ENCODE results near the gene INPP5A. TPM values are rescaled to one million over a fixed set of nuclear protein-coding genes. Genes with fewer than 3 reads are reported as not detected.

INPP5A gene
- total and polyA plus RNA-seq, 4 donors = 12.4 to 39.9 (median 28.2) TPM

DNA sequence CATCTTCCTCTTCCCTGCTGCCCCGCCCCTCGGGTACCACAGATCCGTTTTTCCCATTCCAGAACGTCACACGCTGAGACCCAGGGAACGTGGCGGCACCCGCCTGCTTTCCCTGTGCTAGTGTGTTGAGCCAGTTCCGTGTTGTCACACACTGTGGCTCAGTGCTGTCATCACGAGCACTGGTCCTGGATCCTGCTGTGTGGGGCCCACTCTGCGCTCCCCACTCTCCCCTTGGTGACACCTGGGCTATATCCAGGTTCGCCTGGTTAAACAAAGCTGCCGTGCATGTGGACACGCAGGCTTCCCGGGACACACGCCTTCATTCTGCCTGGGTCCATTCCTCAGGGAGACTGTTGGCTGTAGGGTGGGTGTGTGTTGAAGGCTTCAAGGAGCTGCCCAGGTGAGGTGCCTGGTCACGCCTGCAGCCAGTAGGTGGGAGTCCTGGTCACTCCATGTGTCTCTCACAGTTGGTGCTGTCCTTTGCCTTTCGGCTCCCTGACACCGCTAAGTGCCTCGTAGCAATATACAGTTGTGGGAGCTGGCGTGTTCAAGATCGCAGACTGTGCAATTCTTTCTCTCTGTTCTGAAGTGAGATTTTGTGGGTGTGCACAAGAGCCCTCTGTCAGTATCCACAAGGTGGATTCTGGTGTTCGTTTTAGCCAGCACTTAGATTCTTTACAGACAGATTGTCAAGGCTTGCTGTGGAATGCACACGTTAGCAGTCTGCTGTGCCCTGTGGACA lies 88.6 kb downstream of the INPP5A start:
- DNase-seq = peak in 1 of 3 donors; percentile 7
- Histone ChIP-seq H3K36me3 (ENCODE audit: control insufficient read depth in 4 of 4, insufficient read depth in 4 of 4, low read length in 4 of 4) (no peaks in the 10 kb centered on the region), H3K4me3 (no peak overlapping the region), H3K4me1 (ENCODE audit: control insufficient read depth in 5 of 5, insufficient read depth in 5 of 5, low read length in 5 of 5) (peaks cover 5 to 41% (median 14%) of the 10 kb centered on the region in 5 donors), H3K27me3 (ENCODE audit: control insufficient read depth in 3 of 3, insufficient read depth in 3 of 3, low read length in 2 of 3) (no peaks in the 10 kb centered on the region), H3K9me3 (ENCODE audit: control insufficient read depth in 4 of 4, insufficient read depth in 3 of 4, low read length in 3 of 4) (no peaks in the 10 kb centered on the region), H3K9ac (ENCODE audit: insufficient read depth in 1 of 2, low read length in 2 of 2) (no peak overlapping the region), H3K27ac (ENCODE audit: low read depth in 1 of 2, low read length in 1 of 2) (no peak overlapping the region)
- ATAC-seq (ENCODE audit: insufficient read depth, low FRiP score) = no peak
- TF ChIP-seq, protein P1, sequence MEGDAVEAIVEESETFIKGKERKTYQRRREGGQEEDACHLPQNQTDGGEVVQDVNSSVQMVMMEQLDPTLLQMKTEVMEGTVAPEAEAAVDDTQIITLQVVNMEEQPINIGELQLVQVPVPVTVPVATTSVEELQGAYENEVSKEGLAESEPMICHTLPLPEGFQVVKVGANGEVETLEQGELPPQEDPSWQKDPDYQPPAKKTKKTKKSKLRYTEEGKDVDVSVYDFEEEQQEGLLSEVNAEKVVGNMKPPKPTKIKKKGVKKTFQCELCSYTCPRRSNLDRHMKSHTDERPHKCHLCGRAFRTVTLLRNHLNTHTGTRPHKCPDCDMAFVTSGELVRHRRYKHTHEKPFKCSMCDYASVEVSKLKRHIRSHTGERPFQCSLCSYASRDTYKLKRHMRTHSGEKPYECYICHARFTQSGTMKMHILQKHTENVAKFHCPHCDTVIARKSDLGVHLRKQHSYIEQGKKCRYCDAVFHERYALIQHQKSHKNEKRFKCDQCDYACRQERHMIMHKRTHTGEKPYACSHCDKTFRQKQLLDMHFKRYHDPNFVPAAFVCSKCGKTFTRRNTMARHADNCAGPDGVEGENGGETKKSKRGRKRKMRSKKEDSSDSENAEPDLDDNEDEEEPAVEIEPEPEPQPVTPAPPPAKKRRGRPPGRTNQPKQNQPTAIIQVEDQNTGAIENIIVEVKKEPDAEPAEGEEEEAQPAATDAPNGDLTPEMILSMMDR (IDR thresholded peaks at IDR 0.05; ENCODE audit: control extremely low read depth, extremely low read depth) = no peak
- WGBS, 2 donors = 90 to 92% methylated on average over 24 of the region's 24 CpGs

DNA sequence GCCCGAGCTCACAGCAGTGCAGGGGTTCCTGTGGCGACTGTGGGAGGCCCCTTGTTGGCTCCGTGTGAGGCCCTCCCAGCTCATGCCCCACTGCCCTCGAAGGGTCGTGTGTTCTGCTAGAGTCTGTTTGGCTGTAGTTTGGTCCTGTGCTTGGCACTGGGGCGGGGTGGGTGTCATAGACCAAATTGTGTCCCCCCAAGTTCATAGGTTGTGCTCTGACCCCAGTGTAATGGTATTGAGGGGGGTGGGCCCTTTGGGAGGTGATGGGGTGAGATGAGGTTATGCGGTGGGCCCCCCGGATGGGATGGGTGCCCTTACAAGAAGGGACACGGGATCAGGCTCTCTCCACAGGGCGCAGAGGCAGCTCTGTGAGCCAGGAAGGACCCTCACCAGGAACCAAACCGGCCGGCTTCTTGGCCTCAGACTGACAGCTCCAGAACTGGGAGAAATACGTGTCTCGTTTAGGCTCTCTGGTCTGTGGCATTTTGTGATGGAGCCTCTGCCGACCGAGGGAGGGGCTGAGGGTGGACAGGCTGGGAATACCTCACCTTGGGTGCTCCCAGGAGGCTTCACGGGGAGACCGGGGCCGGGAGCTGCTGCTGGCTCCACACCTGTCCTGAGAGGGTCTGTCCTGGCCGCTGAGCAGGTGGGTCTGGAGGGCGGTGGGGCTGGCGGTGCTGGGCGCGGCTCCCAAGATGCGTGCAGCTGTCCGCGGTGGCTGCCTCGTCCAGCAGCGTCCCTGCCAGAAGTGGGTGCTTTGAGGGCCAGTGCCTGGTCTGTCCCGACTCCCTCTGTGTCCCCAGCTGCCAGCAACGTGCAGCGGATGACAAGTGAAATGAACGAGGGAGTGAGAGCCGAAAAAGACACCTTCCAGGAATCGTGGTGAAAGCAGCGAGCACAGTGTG lies 89.4 kb downstream of the INPP5A start:
- no peak overlapping the region for H3K9ac ChIP-seq (ENCODE audit: insufficient read depth in 1 of 2, low read length in 2 of 2)

DNA sequence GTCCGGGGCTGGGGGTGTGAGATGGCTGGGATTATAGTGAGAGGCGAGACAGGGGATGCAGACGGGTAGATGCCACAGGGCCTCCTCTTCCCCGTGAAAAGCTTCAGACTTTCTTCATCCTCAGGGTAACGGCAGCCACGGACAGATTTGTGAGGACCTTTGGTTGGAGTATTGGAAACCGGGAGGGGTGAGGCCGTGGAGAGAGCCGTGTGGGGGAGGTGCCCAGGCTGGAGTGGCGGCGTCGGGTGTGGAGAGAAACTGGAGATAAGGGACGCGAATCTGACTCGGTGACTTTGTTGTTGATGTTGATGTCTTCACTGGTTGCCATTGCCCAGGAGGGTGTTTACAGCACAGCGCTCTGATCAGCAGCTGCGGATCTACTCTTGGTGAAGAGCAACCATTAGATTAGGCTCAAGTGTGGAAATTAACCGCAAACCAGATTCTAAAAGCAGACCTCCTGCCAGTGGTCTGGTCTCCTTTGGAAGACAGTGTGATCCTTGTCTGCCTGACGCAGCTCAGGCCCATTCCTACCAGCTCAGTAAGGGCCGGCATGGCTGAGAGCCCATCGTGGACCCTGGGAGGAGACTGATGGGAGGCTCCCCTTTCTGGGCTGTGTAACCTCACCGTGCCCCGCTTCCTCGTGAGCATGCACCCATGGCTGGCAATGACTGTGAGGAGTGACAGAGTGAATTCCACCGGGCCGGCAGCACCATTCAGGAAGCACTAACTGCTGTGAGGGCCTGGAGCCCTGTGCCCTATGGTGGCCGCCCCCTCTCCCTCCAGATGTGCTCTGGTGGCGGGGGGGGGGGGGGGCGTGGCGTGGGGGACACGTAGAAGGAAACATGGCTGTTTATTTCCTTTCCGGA lies 90.3 kb downstream of the INPP5A start:
- Histone ChIP-seq H3K4me1 (ENCODE audit: control insufficient read depth in 5 of 5, insufficient read depth in 5 of 5, low read length in 5 of 5) (peaks cover 13 to 52% (median 24%) of the 10 kb centered on the region in 5 donors), H3K36me3 (ENCODE audit: control insufficient read depth in 4 of 4, insufficient read depth in 4 of 4, low read length in 4 of 4) (no peaks in the 10 kb centered on the region), H3K27me3 (ENCODE audit: control insufficient read depth in 3 of 3, insufficient read depth in 3 of 3, low read length in 2 of 3) (no peaks in the 10 kb centered on the region), H3K9ac (ENCODE audit: insufficient read depth in 1 of 2, low read length in 2 of 2) (no peak overlapping the region), H3K4me3 (no peak overlapping the region), H3K27ac (ENCODE audit: low read depth in 1 of 2, low read length in 1 of 2) (peak overlapping the region; percentile 75 to 78), H3K9me3 (ENCODE audit: control insufficient read depth in 4 of 4, insufficient read depth in 3 of 4, low read length in 3 of 4) (no peaks in the 10 kb centered on the region)
- WGBS, 2 donors = 33 to 41% methylated on average over 30 to 32 of the region's 32 CpGs
- ATAC-seq (ENCODE audit: insufficient read depth, low FRiP score) (peak; percentile 29), DNase-seq (peak; percentile 64 to 75 (median 70))
- TF ChIP-seq, protein P1 (IDR thresholded peaks at IDR 0.05; ENCODE audit: control extremely low read depth, extremely low read depth) = no peak

More for the DNA sequence above, 89.4 kb downstream of the INPP5A start:
- 78 to 91% methylated on average over 36 of the region's 36 CpGs for WGBS, 2 donors
- peaks cover 9 to 44% (median 23%) of the 10 kb centered on the region in 5 donors for H3K4me1 ChIP-seq (ENCODE audit: control insufficient read depth in 5 of 5, insufficient read depth in 5 of 5, low read length in 5 of 5)
- no peaks in the 10 kb centered on the region for H3K9me3 ChIP-seq (ENCODE audit: control insufficient read depth in 4 of 4, insufficient read depth in 3 of 4, low read length in 3 of 4)
- ATAC-seq (ENCODE audit: insufficient read depth, low FRiP score) = no peak
- H3K27me3 ChIP-seq (ENCODE audit: control insufficient read depth in 3 of 3, insufficient read depth in 3 of 3, low read length in 2 of 3) = no peaks in the 10 kb centered on the region
- H3K36me3 ChIP-seq (ENCODE audit: control insufficient read depth in 4 of 4, insufficient read depth in 4 of 4, low read length in 4 of 4) = no peaks in the 10 kb centered on the region
- H3K4me3 ChIP-seq = no peak overlapping the region
- TF ChIP-seq, protein P1 (IDR thresholded peaks at IDR 0.05; ENCODE audit: control extremely low read depth, extremely low read depth) = no peak
- DNase-seq = peak in 1 of 3 donors; percentile 8
- peak overlapping the region; percentile 75 to 78 for H3K27ac ChIP-seq (ENCODE audit: low read depth in 1 of 2, low read length in 1 of 2)
